Esophagus squamous epithelium (tissue), 5 donors: ENCODE results near the gene SLC39A3. TPM values are rescaled to one million over a fixed set of nuclear protein-coding genes. Genes with fewer than 3 reads are reported as not detected.

ENCODE experiments used
- DNase-seq: peaks from one replicate; lab custom pipeline; 2025; lab: John Stamatoyannopoulos, UW
- H3K27ac ChIP-seq, 4 donors: fragments of 200-600 bp; sonication (generic); one replicate each; pipeline ENCODE4 v1.5.1; 2016 to 2019; ENCODE audit warnings: mild to moderate bottlenecking in 1 of 4
- H3K27me3 ChIP-seq, 4 donors: fragments of 200-600 bp; sonication (generic); 1 replicate in 3 of 4; 2 replicates in 1 of 4; pipeline versions ENCODE4 v1.5.1 to v1.6.0; 2017 to 2021; ENCODE audit warnings: antibody characterized with exemption in 1 of 4
- H3K36me3 ChIP-seq, 3 donors: fragments of 200-600 bp; sonication (generic); one replicate each; pipeline ENCODE4 v1.5.1; 2016 to 2019
- H3K4me1 ChIP-seq, 3 donors: fragments of 200-600 bp; sonication (generic); one replicate each; pipeline ENCODE4 v1.5.1; 2017 to 2019
- H3K4me3 ChIP-seq, 4 donors: fragments of 200-600 bp; sonication (generic); 1 replicate in 3 of 4; 2 replicates in 1 of 4; pipeline ENCODE4 v1.5.1; 2016 to 2019; ENCODE audit warnings: mild to moderate bottlenecking in 2 of 4, moderate library complexity in 1 of 4
- H3K9me3 ChIP-seq, 3 donors: fragments of 200-600 bp; sonication (generic); one replicate each; pipeline ENCODE4 v1.5.1; 2016 to 2019
- POLR2A ChIP-seq, 4 donors: fragments of 450-650 bp; IDR thresholded peaks; one replicate each; pipeline ENCODE4 v1.6.1; 2017; ENCODE audit warnings: antibody characterized with exemption in 4 of 4, mild to moderate bottlenecking in 4 of 4, moderate library complexity in 3 of 4
- WGBS, 2 donors: methylation state at CpG; one replicate each; pipeline ENCODE4 v1.1.5; 2018; 5-methylcytosine and 5-hydroxymethylcytosine counted together
- intact Hi-C: fragments of 100-400 bp; cut with DNase I; formaldehyde crosslinking; loops from one replicate; pipeline ENCODE4 v1.15.0; 2022
- total RNA-seq, 4 donors: library from RNA; depleted of rRNA; stranded (reverse); fragments of >200 nt; gene quantifications; one replicate each; pipeline ENCODE4 v1.1.0, GENCODE V29; 2016
- TF ChIP-seq, protein P1 (sequence below), 6 experiments: fragments of 450-650 bp in 4 of 6; fragments of 200-600 bp in 2 of 6; sonication (generic) in 2 of 6; IDR thresholded peaks; one replicate each; pipeline ENCODE4 v1.5.1; 2016 to 2019; ENCODE audit warnings: antibody characterized with exemption in 6 of 6, mild to moderate bottlenecking in 4 of 6, moderate library complexity in 4 of 6
- donor health status: DM: yes; HTN: yes; CAD: no.

Gene SLC39A3
- total RNA-seq, 4 donors from 2014 or later: 14.8 to 22.1 (median 20.7) TPM

- H3K4me1 ChIP-seq: no peaks in the 10 kb centered on the region
- TF ChIP-seq, protein P1, sequence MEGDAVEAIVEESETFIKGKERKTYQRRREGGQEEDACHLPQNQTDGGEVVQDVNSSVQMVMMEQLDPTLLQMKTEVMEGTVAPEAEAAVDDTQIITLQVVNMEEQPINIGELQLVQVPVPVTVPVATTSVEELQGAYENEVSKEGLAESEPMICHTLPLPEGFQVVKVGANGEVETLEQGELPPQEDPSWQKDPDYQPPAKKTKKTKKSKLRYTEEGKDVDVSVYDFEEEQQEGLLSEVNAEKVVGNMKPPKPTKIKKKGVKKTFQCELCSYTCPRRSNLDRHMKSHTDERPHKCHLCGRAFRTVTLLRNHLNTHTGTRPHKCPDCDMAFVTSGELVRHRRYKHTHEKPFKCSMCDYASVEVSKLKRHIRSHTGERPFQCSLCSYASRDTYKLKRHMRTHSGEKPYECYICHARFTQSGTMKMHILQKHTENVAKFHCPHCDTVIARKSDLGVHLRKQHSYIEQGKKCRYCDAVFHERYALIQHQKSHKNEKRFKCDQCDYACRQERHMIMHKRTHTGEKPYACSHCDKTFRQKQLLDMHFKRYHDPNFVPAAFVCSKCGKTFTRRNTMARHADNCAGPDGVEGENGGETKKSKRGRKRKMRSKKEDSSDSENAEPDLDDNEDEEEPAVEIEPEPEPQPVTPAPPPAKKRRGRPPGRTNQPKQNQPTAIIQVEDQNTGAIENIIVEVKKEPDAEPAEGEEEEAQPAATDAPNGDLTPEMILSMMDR (IDR thresholded peaks at IDR 0.05): no peak
- TF ChIP-seq POLR2A (IDR thresholded peaks at IDR 0.05): no peak
- no peak for DNase-seq
- H3K36me3 ChIP-seq: no peaks in the 10 kb centered on the region
- no peak overlapping the region for H3K27ac ChIP-seq
- H3K9me3 ChIP-seq: peaks cover 0 to 18% (median 5%) of the 10 kb centered on the region in 3 donors
- H3K4me3 ChIP-seq: no peak overlapping the region
- intact Hi-C loops: no loop called here
- peaks cover 0 to 6% (median 0%) of the 10 kb centered on the region in 4 donors for H3K27me3 ChIP-seq
- WGBS, 2 donors: 63 to 72% methylated on average over 12 to 17 of the region's 17 CpGs
Measured at GRCh38 chr19:2711172-2711874, 28.5 kb downstream of the SLC39A3 start.

GRCh38 chr19:2706251-2706650 is 33.6 kb downstream of the SLC39A3 start:
- H3K4me3 ChIP-seq: no peak overlapping the region
- TF ChIP-seq POLR2A (IDR thresholded peaks at IDR 0.05): no peak

GRCh38 chr19:2703691-2704216 is 36.1 kb downstream of the SLC39A3 start:
- Histone ChIP-seq H3K27ac (no peak overlapping the region), H3K36me3 (no peaks in the 10 kb centered on the region), H3K27me3 (peaks cover 0 to 10% (median 0%) of the 10 kb centered on the region in 4 donors), H3K4me1 (peaks cover 2 to 31% (median 6%) of the 10 kb centered on the region in 3 donors), H3K9me3 (no peaks in the 10 kb centered on the region), H3K4me3 (no peak overlapping the region)
- TF ChIP-seq, protein P1 (IDR thresholded peaks at IDR 0.05): no peak
- WGBS, 2 donors: 85% methylated on average over 4 of the region's 6 CpGs; no CpG with 5 or more reads in 1 of the 2 donors
- intact Hi-C loops: no loop called here
- no peak for DNase-seq

More at GRCh38 chr19:2706251-2706650, 33.6 kb downstream of the SLC39A3 start:
- Histone ChIP-seq H3K9me3 (no peaks in the 10 kb centered on the region), H3K36me3 (no peaks in the 10 kb centered on the region), H3K27me3 (peaks cover 0 to 10% (median 0%) of the 10 kb centered on the region in 4 donors), H3K27ac (no peak overlapping the region), H3K4me1 (peaks cover 2 to 18% (median 6%) of the 10 kb centered on the region in 3 donors)
- 94 to 95% methylated on average over 5 of the region's 5 CpGs for WGBS, 2 donors
- intact Hi-C loops: no loop called here
- no peak for DNase-seq

DNA sequence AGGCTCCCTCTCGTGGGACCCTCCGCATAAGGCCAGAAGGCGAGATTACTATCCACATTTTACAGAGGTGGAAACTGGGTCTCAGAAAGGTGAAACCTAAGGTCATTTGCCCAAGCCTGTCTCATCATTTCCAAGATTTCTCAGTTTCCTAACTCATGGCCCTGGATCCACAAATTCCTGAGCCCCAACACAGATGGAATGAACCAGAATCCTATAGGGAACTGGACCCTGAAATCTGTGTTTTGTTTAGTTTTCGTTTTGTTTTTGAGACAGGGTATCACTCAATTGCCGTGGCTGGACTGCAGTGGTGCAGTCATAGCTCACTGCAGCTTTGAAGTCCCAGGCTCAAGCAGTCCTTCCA is 36.8 kb downstream of the SLC39A3 start:
- intact Hi-C loops: no loop called here
- H3K4me3 ChIP-seq: peak overlapping the region in 3 of 4 donors; percentile 63 to 77 (median 67)

GRCh38 chr19:2702170-2703076 is 37.4 kb downstream of the SLC39A3 start, which contains the start of gene GNG7:
GNG7 (minus strand) TSS chr19:2702694; CDS start chr19:2520688, 182,006 bp downstream.
- no peaks in the 10 kb centered on the region for H3K36me3 ChIP-seq
- intact Hi-C loops: no loop called here
- peaks cover 2 to 31% (median 6%) of the 10 kb centered on the region in 3 donors for H3K4me1 ChIP-seq
- DNase-seq: peak; percentile 56
- peaks cover 0 to 10% (median 0%) of the 10 kb centered on the region in 4 donors for H3K27me3 ChIP-seq
- H3K4me3 ChIP-seq: peak within 1 kb of the TSS; percentile 33 to 77 (median 65)
- H3K27ac ChIP-seq: peak within 1 kb of the TSS in 3 of 4 donors; percentile 75 to 81 (median 78)
- no peaks in the 10 kb centered on the region for H3K9me3 ChIP-seq
- WGBS, 2 donors: 8 to 11% methylated on average over 10 of the region's 77 CpGs
- TF ChIP-seq POLR2A (IDR thresholded peaks at IDR 0.05): peak in 3 of 4 donors; percentile 46 to 86 (median 70)
- TF ChIP-seq, protein P1 (IDR thresholded peaks at IDR 0.05): no peak

More for the DNA sequence above, 36.8 kb downstream of the SLC39A3 start:
- H3K4me1 ChIP-seq: peaks cover 2 to 31% (median 6%) of the 10 kb centered on the region in 3 donors
- TF ChIP-seq, protein P1 (IDR thresholded peaks at IDR 0.05): no peak
- TF ChIP-seq POLR2A (IDR thresholded peaks at IDR 0.05): no peak
- no peaks in the 10 kb centered on the region for H3K36me3 ChIP-seq
- peak overlapping the region in 2 of 4 donors; percentile 78 to 81 for H3K27ac ChIP-seq
- H3K27me3 ChIP-seq: peaks cover 0 to 10% (median 0%) of the 10 kb centered on the region in 4 donors
- no peaks in the 10 kb centered on the region for H3K9me3 ChIP-seq
- WGBS, 2 donors: 71 to 86% methylated on average over 5 of the region's 5 CpGs
- DNase-seq: no peak
